Progenitor cell of endocrine pancreas (in vitro differentiated cells): ENCODE results near the gene RALGAPA2. TPM values are rescaled to one million over a fixed set of nuclear protein-coding genes. Genes with fewer than 3 reads are reported as not detected.

Source experiments
- DNase-seq: peaks from one replicate; pipeline ENCODE4 v3.0.0; 2021; ENCODE audit warnings: low spot score; ENCODE audit not compliant: unreplicated experiment
- H3K27ac Mint-ChIP-seq: 2 replicates; pipeline ENCODE4 v1.8.0; 2021; ENCODE audit warnings: mild to moderate bottlenecking, moderate library complexity, mixed read lengths
- H3K27me3 Mint-ChIP-seq: 2 replicates; pipeline ENCODE4 v1.8.0; 2021; ENCODE audit warnings: mixed read lengths
- H3K36me3 Mint-ChIP-seq: 2 replicates; pipeline ENCODE4 v1.8.0; 2022; ENCODE audit warnings: mixed read lengths; ENCODE audit not compliant: insufficient read depth
- H3K4me1 Mint-ChIP-seq: 2 replicates; pipeline ENCODE4 v1.8.0; 2021; ENCODE audit warnings: low read depth, mixed read lengths
- H3K4me3 Mint-ChIP-seq: 2 replicates; pipeline ENCODE4 v1.8.0; 2021; ENCODE audit warnings: low read depth, mild to moderate bottlenecking, moderate library complexity, mixed read lengths
- H3K9me3 Mint-ChIP-seq: 2 replicates; pipeline ENCODE4 v1.8.0; 2021; ENCODE audit warnings: low read depth, mixed read lengths
- CTCF ChIP-seq: fragments of 200-600 bp; sonication (generic); IDR thresholded peaks from one replicate; pipeline ENCODE4 v1.5.0; 2021; ENCODE audit warnings: antibody characterized with exemption, mild to moderate bottlenecking; ENCODE audit not compliant: unreplicated experiment
- total RNA-seq: library from RNA; stranded (reverse); gene quantifications from 2 replicates; pipeline ENCODE4 v1.2.1, GENCODE V29; 2021

RALGAPA2 gene
- total RNA-seq, 1 donor from 2014 or later, result 109 TPM

- H3K4me1 Mint-ChIP-seq, result peaks cover 3% of the 10 kb centered on the region
- no peaks in the 10 kb centered on the region for H3K27me3 Mint-ChIP-seq
- H3K36me3 Mint-ChIP-seq, result peaks cover 14% of the 10 kb centered on the region
- TF ChIP-seq CTCF, result no peak
- no peak overlapping the region for H3K4me3 Mint-ChIP-seq
- H3K9me3 Mint-ChIP-seq, result no peaks in the 10 kb centered on the region
- no peak overlapping the region for H3K27ac Mint-ChIP-seq
- no peak for DNase-seq
Observed at GRCh38 chr20:20436689-20437088, 275.8 kb downstream of the RALGAPA2 start.

- peaks cover 2% of the 10 kb centered on the region for H3K4me1 Mint-ChIP-seq
- no peaks in the 10 kb centered on the region for H3K27me3 Mint-ChIP-seq
- peaks cover 12% of the 10 kb centered on the region for H3K36me3 Mint-ChIP-seq
- no peaks in the 10 kb centered on the region for H3K9me3 Mint-ChIP-seq
- peak overlapping the region; percentile 4 for H3K27ac Mint-ChIP-seq
- DNase-seq, result no peak
- H3K4me3 Mint-ChIP-seq, result no peak overlapping the region
- TF ChIP-seq CTCF, result no peak
Observed at GRCh38 chr20:20435453-20435852, 277.0 kb downstream of the RALGAPA2 start.

GRCh38 chr20:20432618-20433286 lies 279.7 kb downstream of the RALGAPA2 start:
- H3K4me3 Mint-ChIP-seq, result no peak overlapping the region
- no peak for DNase-seq
- H3K27me3 Mint-ChIP-seq, result no peaks in the 10 kb centered on the region
- peaks cover 9% of the 10 kb centered on the region for H3K36me3 Mint-ChIP-seq
- no peaks in the 10 kb centered on the region for H3K4me1 Mint-ChIP-seq
- peak overlapping the region; percentile 1 for H3K27ac Mint-ChIP-seq
- H3K9me3 Mint-ChIP-seq, result no peaks in the 10 kb centered on the region
- TF ChIP-seq CTCF, result no peak

GRCh38 chr20:20430066-20430465 lies 282.4 kb downstream of the RALGAPA2 start:
- no peak for TF ChIP-seq CTCF
- H3K4me1 Mint-ChIP-seq, result no peaks in the 10 kb centered on the region
- H3K27ac Mint-ChIP-seq, result no peak overlapping the region

GRCh38 chr20:20428067-20428466 lies 284.4 kb downstream of the RALGAPA2 start:
- no peak for DNase-seq
- no peaks in the 10 kb centered on the region for H3K27me3 Mint-ChIP-seq
- no peak overlapping the region for H3K4me3 Mint-ChIP-seq
- H3K9me3 Mint-ChIP-seq, result no peaks in the 10 kb centered on the region
- H3K27ac Mint-ChIP-seq, result no peak overlapping the region
- no peaks in the 10 kb centered on the region for H3K4me1 Mint-ChIP-seq
- TF ChIP-seq CTCF, result no peak
- peaks cover 7% of the 10 kb centered on the region for H3K36me3 Mint-ChIP-seq

More at GRCh38 chr20:20430066-20430465, 282.4 kb downstream of the RALGAPA2 start:
- no peak for DNase-seq
- Mint-ChIP-seq H3K9me3 (no peaks in the 10 kb centered on the region), H3K36me3 (peaks cover 3% of the 10 kb centered on the region), H3K27me3 (no peaks in the 10 kb centered on the region), H3K4me3 (no peak overlapping the region)
